Measurements from ENCODE around the gene PJA1.

Gene PJA1

GRCh38 chrX:69126642-69127041 is 38.6 kb downstream of the PJA1 start:
- no peak overlapping the region for H3K4me2 ChIP-seq
- H3K27ac ChIP-seq, result no peak overlapping the region
- H3K27me3 ChIP-seq (ENCODE audit: insufficient read depth, low read depth), result no peaks in the 10 kb centered on the region
- no peak for TF ChIP-seq CTCF (conservative IDR thresholded peaks at IDR 0.05; ENCODE audit: low read depth, low read length)
- no peaks in the 10 kb centered on the region for H4K20me1 ChIP-seq (ENCODE audit: insufficient read depth)
- no peak overlapping the region for H2AFZ ChIP-seq (ENCODE audit: low read depth)
- no peak overlapping the region for H3K9ac ChIP-seq
- no peaks in the 10 kb centered on the region for H3K4me1 ChIP-seq (ENCODE audit: low read depth, poor library complexity, severe bottlenecking)
- no peak overlapping the region for H3K4me3 ChIP-seq (IDR thresholded peaks at IDR 0.05; ENCODE audit: insufficient read depth, low read depth, low read length)
- H3K79me2 ChIP-seq (ENCODE audit: insufficient read depth, low read depth), result no peaks in the 10 kb centered on the region
- no peaks in the 10 kb centered on the region for H3K36me3 ChIP-seq (ENCODE audit: insufficient read depth)

DNA sequence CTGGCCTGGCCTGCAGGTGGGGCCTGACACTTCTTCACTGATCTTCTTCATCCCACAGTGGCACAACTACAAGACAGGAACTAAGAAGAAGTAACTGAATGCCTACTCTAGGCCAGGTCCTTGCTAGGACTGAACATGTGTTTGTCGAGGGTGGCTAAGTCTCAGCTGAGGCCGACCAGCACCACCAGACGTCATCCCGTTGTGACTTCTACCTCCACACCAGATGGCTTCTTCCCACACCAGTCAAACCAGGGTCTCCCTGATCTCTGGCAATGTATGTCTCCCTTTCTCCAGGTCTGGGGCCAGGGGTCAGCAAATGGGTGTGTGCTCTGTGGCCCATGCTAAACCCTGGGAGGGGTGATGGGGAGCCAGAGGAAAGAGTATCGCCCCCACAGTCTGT is 40.2 kb downstream of the PJA1 start:
- no peak for TF ChIP-seq CTCF (conservative IDR thresholded peaks at IDR 0.05; ENCODE audit: low read depth, low read length)
- no peak overlapping the region for H3K27ac ChIP-seq
- H3K4me3 ChIP-seq (IDR thresholded peaks at IDR 0.05; ENCODE audit: insufficient read depth, low read depth, low read length), result no peak overlapping the region
- H3K36me3 ChIP-seq (ENCODE audit: insufficient read depth), result no peaks in the 10 kb centered on the region
- no peaks in the 10 kb centered on the region for H3K27me3 ChIP-seq (ENCODE audit: insufficient read depth, low read depth)
- no peaks in the 10 kb centered on the region for H3K4me1 ChIP-seq (ENCODE audit: low read depth, poor library complexity, severe bottlenecking)
- no peak overlapping the region for H3K9ac ChIP-seq
- H2AFZ ChIP-seq (ENCODE audit: low read depth), result no peak overlapping the region
- H3K79me2 ChIP-seq (ENCODE audit: insufficient read depth, low read depth), result no peaks in the 10 kb centered on the region
- H4K20me1 ChIP-seq (ENCODE audit: insufficient read depth), result no peaks in the 10 kb centered on the region
- H3K4me2 ChIP-seq, result no peak overlapping the region

GRCh38 chrX:69124108-69124507 is 41.1 kb downstream of the PJA1 start:
- no peaks in the 10 kb centered on the region for H3K4me1 ChIP-seq (ENCODE audit: low read depth, poor library complexity, severe bottlenecking)
- no peak overlapping the region for H3K9ac ChIP-seq
- H3K27me3 ChIP-seq (ENCODE audit: insufficient read depth, low read depth), result no peaks in the 10 kb centered on the region
- TF ChIP-seq CTCF (conservative IDR thresholded peaks at IDR 0.05; ENCODE audit: low read depth, low read length), result no peak
- H2AFZ ChIP-seq (ENCODE audit: low read depth), result no peak overlapping the region
- no peak overlapping the region for H3K4me2 ChIP-seq
- no peak overlapping the region for H3K27ac ChIP-seq
- no peak overlapping the region for H3K4me3 ChIP-seq (IDR thresholded peaks at IDR 0.05; ENCODE audit: insufficient read depth, low read depth, low read length)
- H3K79me2 ChIP-seq (ENCODE audit: insufficient read depth, low read depth), result no peaks in the 10 kb centered on the region
- H3K36me3 ChIP-seq (ENCODE audit: insufficient read depth), result no peaks in the 10 kb centered on the region
- H4K20me1 ChIP-seq (ENCODE audit: insufficient read depth), result no peaks in the 10 kb centered on the region

DNA sequence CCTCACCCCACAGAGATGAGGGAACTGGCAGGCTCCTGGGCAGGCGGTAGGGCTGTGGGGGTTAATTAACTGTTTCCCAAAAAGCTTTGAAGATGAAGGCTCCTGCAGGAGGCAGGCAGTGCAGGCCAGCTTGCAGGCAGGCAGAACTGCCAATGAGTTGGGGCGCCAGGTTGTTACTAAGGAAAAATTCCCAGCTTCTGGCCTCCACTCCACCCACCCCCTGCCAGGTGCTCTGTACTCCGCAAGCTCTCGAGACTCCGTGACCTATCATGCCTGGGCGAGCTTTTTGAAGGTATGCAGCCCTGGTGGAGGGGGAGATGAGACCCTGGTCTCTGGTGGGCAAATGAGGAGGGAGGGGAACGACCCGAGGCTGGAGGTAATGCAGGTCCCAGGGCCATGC is 41.8 kb downstream of the PJA1 start:
- H3K4me1 ChIP-seq (ENCODE audit: low read depth, poor library complexity, severe bottlenecking), result no peaks in the 10 kb centered on the region
- no peak for TF ChIP-seq CTCF (conservative IDR thresholded peaks at IDR 0.05; ENCODE audit: low read depth, low read length)
- no peak overlapping the region for H3K9ac ChIP-seq

More for the DNA sequence above, 41.8 kb downstream of the PJA1 start:
- H2AFZ ChIP-seq (ENCODE audit: low read depth), result no peak overlapping the region
- H3K27ac ChIP-seq, result no peak overlapping the region
- H3K79me2 ChIP-seq (ENCODE audit: insufficient read depth, low read depth), result no peaks in the 10 kb centered on the region
- no peaks in the 10 kb centered on the region for H4K20me1 ChIP-seq (ENCODE audit: insufficient read depth)
- H3K4me2 ChIP-seq, result no peak overlapping the region
- no peak overlapping the region for H3K4me3 ChIP-seq (IDR thresholded peaks at IDR 0.05; ENCODE audit: insufficient read depth, low read depth, low read length)
- H3K36me3 ChIP-seq (ENCODE audit: insufficient read depth), result no peaks in the 10 kb centered on the region
- H3K27me3 ChIP-seq (ENCODE audit: insufficient read depth, low read depth), result no peaks in the 10 kb centered on the region
